HEK293 (cell line): ENCODE data around the gene ZFPL1.

Experiments used
- CTCF ChIA-PET: fragments of 350-600 bp; formaldehyde crosslinking; extraction: SDS; loops from one replicate; lab custom pipeline; 2021; ENCODE audit warnings: antibody characterized with exemption; lab: Yijun Ruan, JAX
- POLR2A ChIA-PET: fragments of 300-600 bp; formaldehyde crosslinking; extraction: SDS; loops from one replicate; lab custom pipeline; 2020; ENCODE audit warnings: antibody characterized with exemption, inconsistent platforms; lab: Yijun Ruan, JAX
- H3K27ac ChIP-seq: fragments of 200-500 bp; sonication (Bioruptor generic); 2 replicates; pipeline ENCODE4 v1.5.1; 2014; ENCODE audit warnings: low read depth, low read length, control low read depth, inconsistent platforms; ENCODE audit errors: extremely low read depth
- H3K36me3 ChIP-seq, 2 experiments: fragments of 200-500 bp in 1 of 2; sonication (Bioruptor generic) in 1 of 2; 1 replicate in 1 of 2; 2 replicates in 1 of 2; pipeline ENCODE4 v1.5.1; 2014 to 2017; ENCODE audit warnings: inconsistent platforms in 2 of 2, low read length in 2 of 2; ENCODE audit not compliant: control insufficient read depth in 2 of 2, insufficient read depth in 1 of 2
- H3K4me1 ChIP-seq: fragments of 200-500 bp; sonication (Bioruptor generic); 2 replicates; pipeline ENCODE4 v1.5.1; 2014; ENCODE audit warnings: mild to moderate bottlenecking, low read length, inconsistent platforms; ENCODE audit not compliant: control insufficient read depth, insufficient read depth
- H3K4me3 ChIP-seq: 2 replicates; pipeline ENCODE4 v1.5.1; 2011; ENCODE audit warnings: low read depth, mild to moderate bottlenecking, control low read depth, low read length, moderate library complexity
- H3K9me3 ChIP-seq: fragments of 200-500 bp; sonication (Bioruptor generic); 2 replicates; pipeline ENCODE4 v1.5.1; 2014; ENCODE audit warnings: low read depth, low read length, inconsistent platforms; ENCODE audit not compliant: control insufficient read depth, insufficient read depth
- GLI2 ChIP-seq: fragments of 450-650 bp; formaldehyde crosslinking; IDR thresholded peaks from 2 replicates; pipeline ENCODE4; 2017; ENCODE audit warnings: missing biosample characterization, missing genetic modification characterization, low read depth, borderline replicate concordance
- IKZF3 ChIP-seq: fragments of 450-650 bp; IDR thresholded peaks from 2 replicates; pipeline ENCODE4 v1.5.0; 2018; ENCODE audit warnings: missing biosample characterization, mild to moderate bottlenecking, missing genetic modification characterization, moderate library complexity
- OVOL3 ChIP-seq: fragments of 450-650 bp; formaldehyde crosslinking; IDR thresholded peaks from 2 replicates; pipeline ENCODE4 v1.5.1; 2016; ENCODE audit warnings: missing biosample characterization, missing genetic modification characterization
- PRDM1 ChIP-seq: fragments of 450-650 bp; formaldehyde crosslinking; IDR thresholded peaks from 2 replicates; pipeline ENCODE4; 2016; ENCODE audit warnings: missing biosample characterization, missing genetic modification characterization
- TCF7L2 ChIP-seq: IDR thresholded peaks from 2 replicates; pipeline ENCODE4 v1.6.1; 2011; ENCODE audit warnings: low read depth, mild to moderate bottlenecking, inconsistent platforms, low read length, moderate library complexity, borderline replicate concordance
- TRIM28 ChIP-seq: IDR thresholded peaks from 2 replicates; pipeline ENCODE4 v1.6.1; 2011; ENCODE audit warnings: low read length, control low read depth, borderline replicate concordance
- ZBTB20 ChIP-seq: fragments of 450-650 bp; formaldehyde crosslinking; IDR thresholded peaks from 2 replicates; pipeline ENCODE4 v1.5.1; 2016; ENCODE audit warnings: missing biosample characterization, missing genetic modification characterization
- ZEB2 ChIP-seq: fragments of 450-650 bp; formaldehyde crosslinking; IDR thresholded peaks from 2 replicates; pipeline ENCODE4 v1.5.1; 2016; ENCODE audit warnings: missing biosample characterization, missing genetic modification characterization
- ZFP3 ChIP-seq: fragments of 450-650 bp; formaldehyde crosslinking; IDR thresholded peaks from 2 replicates; pipeline ENCODE4 v1.5.1; 2016; ENCODE audit warnings: low read depth, missing biosample characterization, missing genetic modification characterization
- ZNF239 ChIP-seq: fragments of 450-650 bp; formaldehyde crosslinking; IDR thresholded peaks from 2 replicates; pipeline ENCODE4 v1.5.1; 2016; ENCODE audit warnings: missing biosample characterization, missing genetic modification characterization
- ZNF423 ChIP-seq: fragments of 450-650 bp; formaldehyde crosslinking; IDR thresholded peaks from 2 replicates; pipeline ENCODE4 v1.5.1; 2016; ENCODE audit warnings: missing biosample characterization, missing genetic modification characterization
- ZNF473 ChIP-seq: fragments of 450-650 bp; formaldehyde crosslinking; IDR thresholded peaks from 2 replicates; pipeline ENCODE4 v1.5.1; 2017; ENCODE audit warnings: missing biosample characterization, missing genetic modification characterization
- ZNF501 ChIP-seq: fragments of 450-650 bp; formaldehyde crosslinking; IDR thresholded peaks from 2 replicates; pipeline ENCODE4 v1.5.1; 2016; ENCODE audit warnings: missing biosample characterization, missing genetic modification characterization
- ZNF514 ChIP-seq: fragments of 450-650 bp; formaldehyde crosslinking; IDR thresholded peaks from 2 replicates; pipeline ENCODE4 v1.5.1; 2016; ENCODE audit warnings: missing biosample characterization, missing genetic modification characterization
- ZNF529 ChIP-seq: fragments of 450-650 bp; formaldehyde crosslinking; IDR thresholded peaks from 2 replicates; pipeline ENCODE4 v1.5.1; 2017; ENCODE audit warnings: missing genetic modification characterization, missing biosample characterization; ENCODE audit not compliant: insufficient replicate concordance
- ZNF624 ChIP-seq: fragments of 450-650 bp; formaldehyde crosslinking; IDR thresholded peaks from 2 replicates; pipeline ENCODE4 v1.5.1; 2017; ENCODE audit warnings: missing biosample characterization, missing genetic modification characterization
- ZNF629 ChIP-seq: fragments of 450-650 bp; formaldehyde crosslinking; IDR thresholded peaks from 2 replicates; pipeline ENCODE4 v1.5.1; 2017; ENCODE audit warnings: missing biosample characterization, missing genetic modification characterization
- ZNF768 ChIP-seq: fragments of 450-650 bp; formaldehyde crosslinking; IDR thresholded peaks from 2 replicates; pipeline ENCODE4 v1.5.1; 2018; ENCODE audit warnings: missing biosample characterization, mild to moderate bottlenecking, missing genetic modification characterization
- ZNF791 ChIP-seq: fragments of 450-650 bp; formaldehyde crosslinking; IDR thresholded peaks from 2 replicates; pipeline ENCODE4 v1.5.1; 2016; ENCODE audit warnings: missing biosample characterization, missing genetic modification characterization
- ZSCAN23 ChIP-seq: fragments of 450-650 bp; formaldehyde crosslinking; IDR thresholded peaks from 2 replicates; pipeline ENCODE4 v1.5.1; 2016; ENCODE audit warnings: missing biosample characterization, missing genetic modification characterization
- TF ChIP-seq, protein P1 (sequence below): fragments of 450-650 bp; formaldehyde crosslinking; IDR thresholded peaks from 2 replicates; pipeline ENCODE4 v1.5.1; 2016; ENCODE audit warnings: missing biosample characterization, missing genetic modification characterization
- TF ChIP-seq, protein P2 (sequence below): fragments of 450-650 bp; formaldehyde crosslinking; IDR thresholded peaks from 2 replicates; pipeline ENCODE4 v1.5.1; 2016; ENCODE audit warnings: missing biosample characterization, missing genetic modification characterization
- TF ChIP-seq, protein P3 (sequence below): fragments of 450-650 bp; formaldehyde crosslinking; IDR thresholded peaks from 2 replicates; pipeline ENCODE4 v1.5.1; 2017; ENCODE audit warnings: missing biosample characterization, missing genetic modification characterization
- TF ChIP-seq, protein P4 (sequence below): fragments of 450-650 bp; formaldehyde crosslinking; IDR thresholded peaks from 2 replicates; pipeline ENCODE4 v1.5.1; 2016; ENCODE audit warnings: missing biosample characterization, missing genetic modification characterization, low read depth

ZFPL1 gene

DNA sequence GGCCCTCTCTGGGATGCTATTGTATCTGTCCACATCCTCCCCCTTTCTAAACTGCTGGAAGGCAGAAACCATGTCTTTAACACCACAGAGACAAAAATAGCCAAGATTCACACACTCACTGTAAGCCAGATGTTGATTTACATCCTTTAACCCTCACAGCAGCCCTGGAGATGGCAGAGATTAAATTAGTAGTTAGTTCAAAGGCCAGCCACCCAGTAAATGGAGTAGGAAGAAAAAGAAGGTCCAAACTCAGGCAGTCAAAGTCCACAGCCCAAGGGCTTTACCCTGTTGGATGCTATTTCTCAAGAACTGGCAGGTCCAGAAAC, 35.6 kb downstream of the ZFPL1 start:
- ChIA-PET POLR2A (interaction anchor here (1.3 kb wide), 1 partner anchor 62 kb away, joined by 6 read pairs; the partner anchor contains the start of gene CAPN1), CTCF (interaction anchor here (1.6 to 3.4 kb wide), 3 partner anchors 9 to 272 kb away, joined by 7 to 37 read pairs (median 10); partner anchors contain the start of gene TM7SF2)
- H3K9me3 ChIP-seq, result no peaks in the 10 kb centered on the region
- TF ChIP-seq PRDM1 (tag by site-specific recombination), result no peak
- TF ChIP-seq, protein P1, sequence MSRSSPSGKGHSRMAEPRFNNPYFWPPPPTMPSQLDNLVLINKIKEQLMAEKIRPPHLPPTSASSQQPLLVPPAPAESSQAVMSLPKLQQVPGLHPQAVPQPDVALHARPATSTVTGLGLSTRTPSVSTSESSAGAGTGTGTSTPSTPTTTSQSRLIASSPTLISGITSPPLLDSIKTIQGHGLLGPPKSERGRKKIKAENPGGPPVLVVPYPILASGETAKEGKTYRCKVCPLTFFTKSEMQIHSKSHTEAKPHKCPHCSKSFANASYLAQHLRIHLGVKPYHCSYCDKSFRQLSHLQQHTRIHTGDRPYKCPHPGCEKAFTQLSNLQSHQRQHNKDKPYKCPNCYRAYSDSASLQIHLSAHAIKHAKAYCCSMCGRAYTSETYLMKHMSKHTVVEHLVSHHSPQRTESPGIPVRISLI (tag by site-specific recombination), result no peak
- TF ChIP-seq TCF7L2, result no peak
- no peak for TF ChIP-seq ZNF473 (tag by site-specific recombination)
- no peak for TF ChIP-seq ZNF624 (tag by site-specific recombination)
- no peak for TF ChIP-seq ZNF239 (tag by site-specific recombination)
- no peak for TF ChIP-seq ZEB2 (tag by site-specific recombination)
- TF ChIP-seq ZSCAN23 (tag by site-specific recombination), result no peak
- TF ChIP-seq IKZF3 (tag by site-specific recombination), result no peak
- no peak for TF ChIP-seq ZNF529 (tag by site-specific recombination)
- no peak for TF ChIP-seq ZFP3 (tag by site-specific recombination)
- no peak for TF ChIP-seq ZNF501 (tag by site-specific recombination)
- TF ChIP-seq ZNF791, result no peak
- TF ChIP-seq ZNF768 (tag by site-specific recombination), result no peak
- TF ChIP-seq, protein P2, sequence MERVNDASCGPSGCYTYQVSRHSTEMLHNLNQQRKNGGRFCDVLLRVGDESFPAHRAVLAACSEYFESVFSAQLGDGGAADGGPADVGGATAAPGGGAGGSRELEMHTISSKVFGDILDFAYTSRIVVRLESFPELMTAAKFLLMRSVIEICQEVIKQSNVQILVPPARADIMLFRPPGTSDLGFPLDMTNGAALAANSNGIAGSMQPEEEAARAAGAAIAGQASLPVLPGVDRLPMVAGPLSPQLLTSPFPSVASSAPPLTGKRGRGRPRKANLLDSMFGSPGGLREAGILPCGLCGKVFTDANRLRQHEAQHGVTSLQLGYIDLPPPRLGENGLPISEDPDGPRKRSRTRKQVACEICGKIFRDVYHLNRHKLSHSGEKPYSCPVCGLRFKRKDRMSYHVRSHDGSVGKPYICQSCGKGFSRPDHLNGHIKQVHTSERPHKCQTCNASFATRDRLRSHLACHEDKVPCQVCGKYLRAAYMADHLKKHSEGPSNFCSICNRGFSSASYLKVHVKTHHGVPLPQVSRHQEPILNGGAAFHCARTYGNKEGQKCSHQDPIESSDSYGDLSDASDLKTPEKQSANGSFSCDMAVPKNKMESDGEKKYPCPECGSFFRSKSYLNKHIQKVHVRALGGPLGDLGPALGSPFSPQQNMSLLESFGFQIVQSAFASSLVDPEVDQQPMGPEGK, result no peak
- no peak for TF ChIP-seq ZNF514 (tag by site-specific recombination)
- TF ChIP-seq, protein P3, sequence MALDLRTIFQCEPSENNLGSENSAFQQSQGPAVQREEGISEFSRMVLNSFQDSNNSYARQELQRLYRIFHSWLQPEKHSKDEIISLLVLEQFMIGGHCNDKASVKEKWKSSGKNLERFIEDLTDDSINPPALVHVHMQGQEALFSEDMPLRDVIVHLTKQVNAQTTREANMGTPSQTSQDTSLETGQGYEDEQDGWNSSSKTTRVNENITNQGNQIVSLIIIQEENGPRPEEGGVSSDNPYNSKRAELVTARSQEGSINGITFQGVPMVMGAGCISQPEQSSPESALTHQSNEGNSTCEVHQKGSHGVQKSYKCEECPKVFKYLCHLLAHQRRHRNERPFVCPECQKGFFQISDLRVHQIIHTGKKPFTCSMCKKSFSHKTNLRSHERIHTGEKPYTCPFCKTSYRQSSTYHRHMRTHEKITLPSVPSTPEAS (tag by site-specific recombination), result no peak
- no peak for TF ChIP-seq OVOL3
- no peak for TF ChIP-seq ZBTB20 (tag by site-specific recombination)
- H3K27ac ChIP-seq, result no peak overlapping the region
- H3K4me1 ChIP-seq, result peaks cover 3% of the 10 kb centered on the region; the same call in 1 of the 2 replicates
- no peak overlapping the region for H3K4me3 ChIP-seq
- peaks cover 3 to 61% of the 10 kb centered on the region in 2 experiments; a peak in 2 of 3 replicates for H3K36me3 ChIP-seq

DNA sequence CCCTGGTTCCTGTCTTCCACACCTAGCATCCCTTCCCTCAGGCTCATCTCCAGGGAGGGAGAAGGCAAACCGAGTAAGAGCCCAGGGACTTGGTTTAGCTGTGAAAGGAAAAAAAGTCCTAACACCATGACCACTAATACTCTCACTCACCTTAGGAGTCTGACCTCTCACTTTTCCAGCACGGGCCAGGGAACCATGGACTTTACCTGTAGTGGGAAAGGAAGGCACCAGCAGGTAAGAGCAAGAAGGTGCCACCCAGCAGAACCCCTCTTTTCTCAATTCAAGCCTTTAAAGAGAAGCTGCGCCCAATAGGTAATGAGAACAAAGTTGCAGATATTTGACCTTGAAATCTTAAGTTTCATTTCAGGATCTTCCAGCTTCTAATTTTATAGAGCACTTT, 36.8 kb downstream of the ZFPL1 start:
- no peak overlapping the region; the same call in 1 of the 2 replicates for H3K4me3 ChIP-seq
- no peak for TF ChIP-seq IKZF3 (tag by site-specific recombination)
- TF ChIP-seq, protein P4, sequence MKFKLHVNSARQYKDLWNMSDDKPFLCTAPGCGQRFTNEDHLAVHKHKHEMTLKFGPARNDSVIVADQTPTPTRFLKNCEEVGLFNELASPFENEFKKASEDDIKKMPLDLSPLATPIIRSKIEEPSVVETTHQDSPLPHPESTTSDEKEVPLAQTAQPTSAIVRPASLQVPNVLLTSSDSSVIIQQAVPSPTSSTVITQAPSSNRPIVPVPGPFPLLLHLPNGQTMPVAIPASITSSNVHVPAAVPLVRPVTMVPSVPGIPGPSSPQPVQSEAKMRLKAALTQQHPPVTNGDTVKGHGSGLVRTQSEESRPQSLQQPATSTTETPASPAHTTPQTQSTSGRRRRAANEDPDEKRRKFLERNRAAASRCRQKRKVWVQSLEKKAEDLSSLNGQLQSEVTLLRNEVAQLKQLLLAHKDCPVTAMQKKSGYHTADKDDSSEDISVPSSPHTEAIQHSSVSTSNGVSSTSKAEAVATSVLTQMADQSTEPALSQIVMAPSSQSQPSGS (tag by site-specific recombination), result no peak
- TF ChIP-seq ZNF629 (tag by site-specific recombination), result no peak
- TF ChIP-seq ZNF423 (tag by site-specific recombination), result no peak
- no peak for TF ChIP-seq TRIM28
- TF ChIP-seq ZNF473 (tag by site-specific recombination), result no peak
- no peak for TF ChIP-seq GLI2 (tag by site-specific recombination)
- ChIA-PET CTCF (interaction anchor here (1.0 to 3.4 kb wide), 4 partner anchors 10 to 233 kb away, joined by 3 to 37 read pairs (median 5); partner anchors contain the start of gene TM7SF2), POLR2A (interaction anchor here (0.6 to 3.2 kb wide), 4 partner anchors 9 to 916 kb away, joined by 3 to 57 read pairs (median 36); partner anchors contain the start of genes SYVN1, TM7SF2 and VPS51)
- H3K36me3 ChIP-seq, result peaks cover 3 to 61% of the 10 kb centered on the region in 2 experiments; a peak in 2 of 3 replicates
- H3K9me3 ChIP-seq, result no peaks in the 10 kb centered on the region
- no peak overlapping the region; the same call in 1 of the 2 replicates for H3K27ac ChIP-seq
- H3K4me1 ChIP-seq, result peaks cover 3% of the 10 kb centered on the region; the same call in 1 of the 2 replicates
